PC-9 (cell line): ENCODE measurements around the gene C4orf51. TPM values are rescaled to one million over a fixed set of nuclear protein-coding genes. Genes with fewer than 3 reads are reported as not detected.
"Not testable (repeated sequence)": the region's sequence is repeated elsewhere in the genome, so short reads cannot be mapped to it uniquely, and the experiment has no call there.

Experiments used
- BruUV-seq: library from RNA; stranded (reverse); fragments of 400-500 nt; replicated peaks from 2 replicates; lab custom pipeline; 2021; lab: Mats Ljungman, UMichigan
- CTCF ChIA-PET: fragments of 300-600 bp; sonication (Branson Sonifier 250); formaldehyde crosslinking; loops from one replicate; lab custom pipeline; 2022; ENCODE audit warnings: antibody characterized with exemption; lab: Charles Lee
- POLR2A ChIA-PET: fragments of 300-600 bp; sonication (Branson Sonifier 250); formaldehyde crosslinking; loops from one replicate; lab custom pipeline; 2022; ENCODE audit warnings: antibody characterized with exemption; ENCODE audit not compliant: unreplicated experiment; lab: Charles Lee
- DNase-seq, 2 experiments: peaks; one replicate each; pipeline versions ENCODE4 v3.0.0 to v3.0.0-alpha.2; 2015 to 2022; ENCODE audit warnings: mixed read lengths in 1 of 2
- H2AFZ ChIP-seq: fragments of 200-600 bp; sonication (generic); 2 replicates; pipeline ENCODE4 v1.8.1; 2017; ENCODE audit warnings: antibody characterized with exemption
- H3F3A ChIP-seq: fragments of 200-600 bp; sonication (generic); 2 replicates; pipeline ENCODE4 v1.8.1; 2017; ENCODE audit warnings: antibody characterized with exemption, mild to moderate bottlenecking, low read depth; ENCODE audit not compliant: insufficient read depth
- H3K27ac ChIP-seq: fragments of 200-600 bp; sonication (generic); 2 replicates; pipeline ENCODE4 v1.6.1; 2016; ENCODE audit warnings: mixed run types
- H3K27me3 ChIP-seq: fragments of 200-600 bp; sonication (generic); 2 replicates; pipeline ENCODE4 v1.6.1; 2016; ENCODE audit warnings: low read depth, mixed run types; ENCODE audit not compliant: insufficient read depth
- H3K36me3 ChIP-seq: fragments of 200-600 bp; sonication (generic); 2 replicates; pipeline ENCODE4 v1.6.1; 2016; ENCODE audit warnings: low read depth, mixed run types
- H3K4me1 ChIP-seq: fragments of 200-600 bp; sonication (generic); replicated peaks from 2 replicates; pipeline ENCODE4 v1.6.1; 2016; ENCODE audit warnings: mixed run types; ENCODE audit not compliant: insufficient read depth
- H3K4me2 ChIP-seq: fragments of 200-600 bp; sonication (generic); 2 replicates; pipeline ENCODE4 v1.6.1; 2017; ENCODE audit warnings: mixed run types
- H3K4me3 ChIP-seq: fragments of 200-600 bp; sonication (generic); 2 replicates; pipeline ENCODE4 v1.6.1; 2016; ENCODE audit warnings: mixed run types
- H3K79me2 ChIP-seq: fragments of 200-600 bp; sonication (generic); 2 replicates; pipeline ENCODE4 v1.6.1; 2017; ENCODE audit warnings: low read depth, mixed run types
- H3K9me2 ChIP-seq: fragments of 200-600 bp; sonication (generic); 2 replicates; pipeline ENCODE4 v1.8.1; 2017; ENCODE audit warnings: mild to moderate bottlenecking; ENCODE audit not compliant: insufficient read depth
- H3K9me3 ChIP-seq: fragments of 200-600 bp; sonication (generic); 2 replicates; pipeline ENCODE4 v1.8.1; 2016; ENCODE audit warnings: low read depth; ENCODE audit not compliant: insufficient read depth
- H4K20me1 ChIP-seq: fragments of 200-600 bp; sonication (generic); 2 replicates; pipeline ENCODE4 v1.8.1; 2017; ENCODE audit not compliant: insufficient read depth
- CTCF ChIP-seq: fragments of 200-600 bp; sonication (generic); conservative IDR thresholded peaks from 2 replicates; pipeline ENCODE4 v1.6.1; 2017; ENCODE audit warnings: mixed run types, antibody characterized with exemption, mild to moderate bottlenecking, moderate library complexity
- EZH2 ChIP-seq: fragments of 200-600 bp; sonication (generic); IDR thresholded peaks from 2 replicates; pipeline ENCODE4 v1.8.0; 2017; ENCODE audit warnings: antibody characterized with exemption, low read depth
- intact Hi-C: fragments of 100-400 bp; cut with micrococcal nuclease; formaldehyde crosslinking; loops from one replicate; pipeline ENCODE4 v1.10.0; 2022; ENCODE audit not compliant: unreplicated experiment
- total RNA-seq: library from RNA; stranded (reverse); gene quantifications from 2 replicates; pipeline ENCODE4 v1.2.3, GENCODE V29; 2021

Gene C4orf51
- total RNA-seq, 1 experiment from 2014 or later: not detected

- Histone ChIP-seq H3K36me3 (no peaks in the 10 kb centered on the region), H4K20me1 (no peaks in the 10 kb centered on the region), H3K27me3 (no peaks in the 10 kb centered on the region), H3K9me2 (no peaks in the 10 kb centered on the region), H3K4me3 (no peak overlapping the region), H3K27ac (no peak overlapping the region), H2AFZ (no peak overlapping the region), H3F3A (no peaks in the 10 kb centered on the region), H3K79me2 (no peaks in the 10 kb centered on the region), H3K9me3 (no peaks in the 10 kb centered on the region), H3K4me1 (no peaks in the 10 kb centered on the region), H3K4me2 (no peak overlapping the region)
- POLR2A ChIA-PET: no interaction called here
- intact Hi-C loops: no loop called here
- DNase-seq: no peak
- CTCF ChIA-PET: no interaction called here
- no TSS peak for BruUV-seq
- no peak for TF ChIP-seq CTCF
- no peak for TF ChIP-seq EZH2
Measured at GRCh38 chr4:145639186-145639698, 40.7 kb upstream of the C4orf51 start.

GRCh38 chr4:145640236-145640635 lies 39.7 kb upstream of the C4orf51 start:
- POLR2A ChIA-PET, H3K4me2 ChIP-seq, H3F3A ChIP-seq, H3K79me2 ChIP-seq, H3K27me3 ChIP-seq, H3K36me3 ChIP-seq, H3K27ac ChIP-seq, intact Hi-C loops, H3K9me3 ChIP-seq, H3K9me2 ChIP-seq, H2AFZ ChIP-seq, H4K20me1 ChIP-seq, H3K4me3 ChIP-seq, DNase-seq, H3K4me1 ChIP-seq, CTCF ChIA-PET, BruUV-seq: not testable (repeated sequence)

GRCh38 chr4:145643295-145643694 lies 36.7 kb upstream of the C4orf51 start:
- no peak overlapping the region for H2AFZ ChIP-seq
- POLR2A ChIA-PET: interaction anchor here (0.6 kb wide), 1 partner anchor 134 kb away, joined by 3 read pairs; no protein-coding TSS in a partner anchor
- intact Hi-C loops: no loop called here
- CTCF ChIA-PET: no interaction called here
- H3F3A ChIP-seq: no peaks in the 10 kb centered on the region
- no peaks in the 10 kb centered on the region for H3K36me3 ChIP-seq
- BruUV-seq: no TSS peak
- no peaks in the 10 kb centered on the region for H3K4me1 ChIP-seq
- no peaks in the 10 kb centered on the region for H3K27me3 ChIP-seq
- no peak for TF ChIP-seq CTCF
- no peak for TF ChIP-seq EZH2
- no peaks in the 10 kb centered on the region for H3K79me2 ChIP-seq
- no peak overlapping the region for H3K4me2 ChIP-seq
- no peak for DNase-seq
- no peak overlapping the region for H3K27ac ChIP-seq
- no peaks in the 10 kb centered on the region for H4K20me1 ChIP-seq
- no peak overlapping the region for H3K4me3 ChIP-seq
- no peaks in the 10 kb centered on the region for H3K9me2 ChIP-seq
- H3K9me3 ChIP-seq: no peaks in the 10 kb centered on the region

GRCh38 chr4:145644699-145645098 lies 35.2 kb upstream of the C4orf51 start:
- H3K4me3 ChIP-seq: no peak overlapping the region
- ChIA-PET POLR2A (no interaction called here), CTCF (no interaction called here)
- intact Hi-C loops: no loop called here
- H2AFZ ChIP-seq: no peak overlapping the region
- H3K4me1 ChIP-seq: no peaks in the 10 kb centered on the region
- no peak overlapping the region for H3K4me2 ChIP-seq
- no TSS peak for BruUV-seq
- H4K20me1 ChIP-seq: no peaks in the 10 kb centered on the region
- no peaks in the 10 kb centered on the region for H3K27me3 ChIP-seq
- no peak overlapping the region for H3K27ac ChIP-seq
- TF ChIP-seq CTCF (no peak), EZH2 (no peak)
- no peak for DNase-seq
- no peaks in the 10 kb centered on the region for H3K79me2 ChIP-seq
- no peaks in the 10 kb centered on the region for H3K9me3 ChIP-seq
- no peaks in the 10 kb centered on the region for H3K36me3 ChIP-seq
- no peaks in the 10 kb centered on the region for H3K9me2 ChIP-seq
- no peaks in the 10 kb centered on the region for H3F3A ChIP-seq
